Measurements from ENCODE around the gene TXNDC8. TPM values are rescaled to one million over a fixed set of nuclear protein-coding genes. Genes with fewer than 3 reads are reported as not detected.

TXNDC8 gene
- total RNA-seq, 1 experiment from 2014 or later, result not detected

- ChIA-PET POLR2A (no interaction called here), CTCF (no interaction called here)
- H3K36me3 Mint-ChIP-seq, result no peaks in the 10 kb centered on the region
- H3K27me3 Mint-ChIP-seq (ENCODE audit: low read depth), result no peaks in the 10 kb centered on the region
- H3K9me3 Mint-ChIP-seq, result 0 out of 2 replicates have a peak, but pooled peaks cover 3% of the 10 kb centered on the region
- H3K27ac Mint-ChIP-seq, result no peak overlapping the region
- no peak for TF ChIP-seq RORB (CRISPR knock-in tag; IDR thresholded peaks at IDR 0.05)
- no peak overlapping the region for H3K4me3 Mint-ChIP-seq
- H3K4me1 Mint-ChIP-seq, result no peaks in the 10 kb centered on the region
- ATAC-seq (no peak), DNase-seq (ENCODE audit: low spot score) (no peak)
These were observed 19.2 kb upstream of the TXNDC8 start for GRCh38 chr9:110356639-110357395.

GRCh38 chr9:110355911-110356310 is 18.2 kb upstream of the TXNDC8 start:
- Mint-ChIP-seq H3K9me3 (0 out of 2 replicates have a peak, but pooled peaks cover 3% of the 10 kb centered on the region), H3K27ac (no peak overlapping the region), H3K27me3 (ENCODE audit: low read depth) (no peaks in the 10 kb centered on the region), H3K36me3 (no peaks in the 10 kb centered on the region), H3K4me1 (no peaks in the 10 kb centered on the region), H3K4me3 (no peak overlapping the region)
- ChIA-PET CTCF (no interaction called here), POLR2A (no interaction called here)
- no peak for TF ChIP-seq E2F5 (CRISPR knock-in tag; IDR thresholded peaks at IDR 0.05)
- TF ChIP-seq IRF1 (CRISPR knock-in tag; IDR thresholded peaks at IDR 0.05), result no peak
- no peak for DNase-seq (ENCODE audit: low spot score)
- no peak for ATAC-seq

GRCh38 chr9:110351009-110351467 is 13.4 kb upstream of the TXNDC8 start:
- no peak overlapping the region for H3K27ac Mint-ChIP-seq
- H3K36me3 Mint-ChIP-seq, result no peaks in the 10 kb centered on the region
- H3K27me3 Mint-ChIP-seq (ENCODE audit: low read depth), result no peaks in the 10 kb centered on the region
- ChIA-PET POLR2A (no interaction called here), CTCF (interaction anchor here (1.6 kb wide), 1 partner anchor 10 kb away, joined by 5 read pairs; no protein-coding TSS in a partner anchor)
- DNase-seq (ENCODE audit: low spot score), result no peak
- H3K4me1 Mint-ChIP-seq, result no peaks in the 10 kb centered on the region
- no peak for ATAC-seq
- H3K9me3 Mint-ChIP-seq, result no peaks in the 10 kb centered on the region
- H3K4me3 Mint-ChIP-seq, result no peak overlapping the region
- TF ChIP-seq ZNF232 (CRISPR knock-in tag; IDR thresholded peaks at IDR 0.05) (no peak), TEAD4 (CRISPR knock-in tag; IDR thresholded peaks at IDR 0.05) (no peak), ZNF416 (CRISPR knock-in tag; IDR thresholded peaks at IDR 0.05) (no peak), SMAD3 (CRISPR knock-in tag; IDR thresholded peaks at IDR 0.05; ENCODE audit: borderline replicate concordance) (no peak), PRDM15 (CRISPR knock-in tag; IDR thresholded peaks at IDR 0.05) (no peak), AFF4 (CRISPR knock-in tag; IDR thresholded peaks at IDR 0.05; ENCODE audit: borderline replicate concordance) (no peak), ERG (CRISPR knock-in tag; IDR thresholded peaks at IDR 0.05) (no peak), ZBTB43 (CRISPR knock-in tag; IDR thresholded peaks at IDR 0.05) (no peak), E2F5 (CRISPR knock-in tag; IDR thresholded peaks at IDR 0.05) (no peak), ARID4B (CRISPR knock-in tag; IDR thresholded peaks at IDR 0.05; ENCODE audit: borderline replicate concordance) (no peak)
